ENCODE results near the gene IGF2R. TPM values are rescaled to one million over a fixed set of nuclear protein-coding genes. Genes with fewer than 3 reads are reported as not detected.

Gene IGF2R
- total RNA-seq, 1 experiment from 2014 or later = 160 TPM

GRCh38 chr6:160068346-160068745, 99.5 kb downstream of the IGF2R start:
- ChIA-PET CTCF (interaction anchor here (0.6 kb wide), 1 partner anchor 1008 kb away, joined by 3 read pairs; no protein-coding TSS in a partner anchor), POLR2A (interaction anchor here (0.6 kb wide), 1 partner anchor 25 kb away, joined by 3 read pairs; no protein-coding TSS in a partner anchor)
- Mint-ChIP-seq H3K9me3 (ENCODE audit: unreplicated experiment) (no peaks in the 10 kb centered on the region), H3K27me3 (ENCODE audit: insufficient read depth, unreplicated experiment) (no peaks in the 10 kb centered on the region), H3K4me1 (ENCODE audit: insufficient read depth, unreplicated experiment) (no peaks in the 10 kb centered on the region), H3K36me3 (ENCODE audit: insufficient read depth, unreplicated experiment) (peaks cover 95% of the 10 kb centered on the region), H3K27ac (ENCODE audit: low read depth, unreplicated experiment) (no peak overlapping the region), H3K4me3 (ENCODE audit: unreplicated experiment) (no peak overlapping the region)
- DNase-seq (ENCODE audit: unreplicated experiment) = no peak
- no peak for TF ChIP-seq CTCF (IDR thresholded peaks at IDR 0.05; ENCODE audit: unreplicated experiment)
- intact Hi-C loops (cut with micrococcal nuclease) = no loop called here
- no TSS peak for BruUV-seq (replicated peaks)

GRCh38 chr6:160069050-160069454, 100.2 kb downstream of the IGF2R start:
- BruUV-seq (replicated peaks) = no TSS peak
- H3K36me3 Mint-ChIP-seq (ENCODE audit: insufficient read depth, unreplicated experiment) = peaks cover 95% of the 10 kb centered on the region
- no peak overlapping the region for H3K27ac Mint-ChIP-seq (ENCODE audit: low read depth, unreplicated experiment)

GRCh38 chr6:160069459-160069858, 100.6 kb downstream of the IGF2R start:
- no peak overlapping the region for H3K4me3 Mint-ChIP-seq (ENCODE audit: unreplicated experiment)
- H3K4me1 Mint-ChIP-seq (ENCODE audit: insufficient read depth, unreplicated experiment) = no peaks in the 10 kb centered on the region
- ChIA-PET CTCF (interaction anchor here (0.7 kb wide), 1 partner anchor 387 kb away, joined by 3 read pairs; no protein-coding TSS in a partner anchor), POLR2A (no interaction called here)
- no peak for TF ChIP-seq CTCF (IDR thresholded peaks at IDR 0.05; ENCODE audit: unreplicated experiment)
- no peak overlapping the region for H3K27ac Mint-ChIP-seq (ENCODE audit: low read depth, unreplicated experiment)
- BruUV-seq (replicated peaks) = no TSS peak
- no peaks in the 10 kb centered on the region for H3K9me3 Mint-ChIP-seq (ENCODE audit: unreplicated experiment)
- intact Hi-C loops (cut with micrococcal nuclease) = no loop called here
- H3K36me3 Mint-ChIP-seq (ENCODE audit: insufficient read depth, unreplicated experiment) = peaks cover 95% of the 10 kb centered on the region
- DNase-seq (ENCODE audit: unreplicated experiment) = no peak
- H3K27me3 Mint-ChIP-seq (ENCODE audit: insufficient read depth, unreplicated experiment) = no peaks in the 10 kb centered on the region

More at GRCh38 chr6:160069050-160069454, 100.2 kb downstream of the IGF2R start:
- Mint-ChIP-seq H3K9me3 (ENCODE audit: unreplicated experiment) (no peaks in the 10 kb centered on the region), H3K4me3 (ENCODE audit: unreplicated experiment) (no peak overlapping the region), H3K27me3 (ENCODE audit: insufficient read depth, unreplicated experiment) (no peaks in the 10 kb centered on the region), H3K4me1 (ENCODE audit: insufficient read depth, unreplicated experiment) (no peaks in the 10 kb centered on the region)
- ChIA-PET CTCF (interaction anchor here (0.6 to 0.7 kb wide), 2 partner anchors 387 to 1009 kb away, joined by 3 read pairs; no protein-coding TSS in a partner anchor), POLR2A (interaction anchor here (0.6 kb wide), 1 partner anchor 26 kb away, joined by 3 read pairs; no protein-coding TSS in a partner anchor)
- DNase-seq (ENCODE audit: unreplicated experiment) = no peak
- TF ChIP-seq CTCF (IDR thresholded peaks at IDR 0.05; ENCODE audit: unreplicated experiment) = no peak
- intact Hi-C loops (cut with micrococcal nuclease) = no loop called here

GRCh38 chr6:160070427-160070826, 101.5 kb downstream of the IGF2R start:
- Mint-ChIP-seq H3K4me3 (ENCODE audit: unreplicated experiment) (no peak overlapping the region), H3K36me3 (ENCODE audit: insufficient read depth, unreplicated experiment) (peaks cover 87% of the 10 kb centered on the region), H3K27ac (ENCODE audit: low read depth, unreplicated experiment) (no peak overlapping the region), H3K27me3 (ENCODE audit: insufficient read depth, unreplicated experiment) (no peaks in the 10 kb centered on the region), H3K4me1 (ENCODE audit: insufficient read depth, unreplicated experiment) (no peaks in the 10 kb centered on the region), H3K9me3 (ENCODE audit: unreplicated experiment) (no peaks in the 10 kb centered on the region)
- TF ChIP-seq CTCF (IDR thresholded peaks at IDR 0.05; ENCODE audit: unreplicated experiment) = no peak
- ChIA-PET CTCF (interaction anchor here (0.6 to 3.6 kb wide), 2 partner anchors 17 to 463 kb away, joined by 3 to 24 read pairs; no protein-coding TSS in a partner anchor), POLR2A (no interaction called here)
- no TSS peak for BruUV-seq (replicated peaks)
- DNase-seq (ENCODE audit: unreplicated experiment) = no peak
- intact Hi-C loops (cut with micrococcal nuclease) = no loop called here
